K562 (cell line): Measurements from ENCODE around the gene DYNLT4. TPM values are rescaled to one million over a fixed set of nuclear protein-coding genes. Genes with fewer than 3 reads are reported as not detected.
A peak's percentile ranks its signal among the peaks of the same experiment; 100 is the strongest.

ENCODE experiments used
- ATAC-seq: fragments of 200-7000 bp; cut with Tn5 transposase; 3 replicates; pipeline ENCODE4 v1.9.1; 2020; ENCODE audit warnings: moderate library complexity
- BruUV-seq: library from RNA; stranded (reverse); fragments of 400-500 nt; replicated peaks from 2 replicates; lab custom pipeline; 2021; lab: Mats Ljungman, UMichigan
- CTCF ChIA-PET: fragments of 300-600 bp; formaldehyde crosslinking; extraction: SDS; loops from one replicate; lab custom pipeline; 2021; ENCODE audit warnings: low intra/inter-chr PET ratio; lab: Yijun Ruan, JAX
- POLR2A ChIA-PET: fragments of 300-600, 350-650 bp; sonication (Branson Sonifier 250); formaldehyde crosslinking; extraction: SDS; loops from one replicate; lab custom pipeline; 2021; ENCODE audit warnings: antibody characterized with exemption, inconsistent platforms; lab: Yijun Ruan, JAX
- DNase-seq, 4 experiments: peaks; one replicate each; pipeline versions ENCODE4 v3.0.0 to v3.0.0-alpha.2; 2011 to 2018; ENCODE audit warnings: low spot score in 3 of 4, mixed read lengths in 3 of 4; ENCODE audit errors: extremely low read depth in 1 of 4
- FAIRE-seq: peaks from 2 replicates; lab custom pipeline; 2011; peaks lifted over from hg19 to GRCh38; lab: Jason Lieb, UNC
- H2AFZ ChIP-seq: 2 replicates; pipeline ENCODE4 v1.6.0; 2011; ENCODE audit warnings: low read depth, low read length, control low read depth, inconsistent platforms
- H3K27ac ChIP-seq: fragments of 200-600 bp; 3 replicates; pipeline ENCODE4 v1.8.0; 2011; ENCODE audit warnings: low read depth, mild to moderate bottlenecking, control low read depth, inconsistent platforms, low read length, moderate library complexity, mixed read lengths; ENCODE audit errors: extremely low read depth
- H3K27me3 ChIP-seq, 2 experiments: fragments of 300-600 bp in 1 of 2; 2 replicates in 1 of 2; 3 replicates in 1 of 2; pipeline versions ENCODE4 v1.6.0 to v1.8.0; 2011; ENCODE audit warnings: inconsistent platforms in 2 of 2, low read length in 2 of 2, mild to moderate bottlenecking in 1 of 2, mixed read lengths in 1 of 2, moderate library complexity in 1 of 2; ENCODE audit not compliant: control insufficient read depth in 2 of 2, insufficient read depth in 2 of 2
- H3K36me3 ChIP-seq: fragments of 300-600 bp; 3 replicates; pipeline ENCODE4 v1.8.0; 2011; ENCODE audit warnings: mild to moderate bottlenecking, low read length, inconsistent platforms; ENCODE audit not compliant: control insufficient read depth, insufficient read depth
- H3K4me1 ChIP-seq, 2 experiments: fragments of 200-600 bp in 1 of 2; replicated peaks in 1 of 2; 2 replicates in 1 of 2; 3 replicates in 1 of 2; pipeline versions ENCODE4 v1.5.1 to v1.8.0; 2011; ENCODE audit warnings: inconsistent platforms in 2 of 2, low read length in 2 of 2, mild to moderate bottlenecking in 1 of 2, mixed read lengths in 1 of 2, moderate library complexity in 1 of 2; ENCODE audit not compliant: control insufficient read depth in 2 of 2, insufficient read depth in 2 of 2
- H3K4me2 ChIP-seq: 2 replicates; pipeline ENCODE4 v1.6.1; 2011; ENCODE audit warnings: low read length, control low read depth, inconsistent platforms, mixed read lengths; ENCODE audit not compliant: insufficient read depth
- H3K4me3 ChIP-seq: fragments of 200-600 bp; sonication (generic), shearing (Covaris generic); 2 replicates; pipeline ENCODE4 v1.5.1; 2016; ENCODE audit warnings: control low read depth, inconsistent platforms
- H3K79me2 ChIP-seq: fragments of 200-600 bp; 3 replicates; pipeline ENCODE4 v1.8.0; 2011; ENCODE audit warnings: low read length, inconsistent platforms; ENCODE audit not compliant: control insufficient read depth, insufficient read depth
- H3K9ac ChIP-seq, 2 experiments: 2 replicates each; pipeline versions ENCODE4 v1.6.0 to v1.6.1; 2011; ENCODE audit warnings: low read depth in 2 of 2, low read length in 2 of 2, control low read depth in 1 of 2, inconsistent platforms in 1 of 2, mild to moderate bottlenecking in 1 of 2, mixed read lengths in 1 of 2; ENCODE audit not compliant: insufficient read depth in 1 of 2
- H3K9me1 ChIP-seq: one replicate; pipeline ENCODE4 v1.6.0; 2011; ENCODE audit warnings: inconsistent platforms, mild to moderate bottlenecking, low read length, moderate library complexity; ENCODE audit not compliant: control insufficient read depth, insufficient read depth
- H3K9me3 ChIP-seq: replicated peaks from 2 replicates; pipeline ENCODE4 v1.5.1; 2011; ENCODE audit warnings: low read depth, low read length, inconsistent platforms; ENCODE audit not compliant: control insufficient read depth, insufficient read depth
- H4K20me1 ChIP-seq: replicated peaks from 2 replicates; pipeline ENCODE4 v1.6.1; 2011; ENCODE audit warnings: low read length, inconsistent platforms, mixed read lengths; ENCODE audit not compliant: control insufficient read depth, insufficient read depth
- CBX3 ChIP-seq, 2 experiments: IDR thresholded peaks; 1 replicate in 1 of 2; 2 replicates in 1 of 2; pipeline ENCODE4 v1.6.1; 2012; ENCODE audit warnings: inconsistent platforms in 2 of 2, low read length in 2 of 2, borderline replicate concordance in 1 of 2, control low read depth in 1 of 2
- DACH1 ChIP-seq: fragments of 450-650 bp; IDR thresholded peaks from 2 replicates; pipeline ENCODE4 v1.6.1; 2018; ENCODE audit not compliant: partially characterized antibody
- GTF2A2 ChIP-seq: IDR thresholded peaks from 2 replicates; pipeline ENCODE4 v1.6.1; 2016; ENCODE audit warnings: mild to moderate bottlenecking, missing genetic modification characterization, missing compliant biosample characterization
- KLF10 ChIP-seq: fragments of 250-450 bp; sonication (Bioruptor Pico); IDR thresholded peaks from 2 replicates; pipeline ENCODE4 v1.6.1; 2021; ENCODE audit warnings: matching md5 sums
- MEIS2 ChIP-seq: fragments of 450-650 bp; IDR thresholded peaks from 2 replicates; pipeline ENCODE4 v1.6.1; 2014; ENCODE audit warnings: mild to moderate bottlenecking; ENCODE audit not compliant: partially characterized antibody
- MYBL2 ChIP-seq, 2 experiments: fragments of 450-650 bp in 1 of 2; sonication (generic) in 1 of 2; formaldehyde crosslinking in 1 of 2; IDR thresholded peaks; 2 replicates each; pipeline versions ENCODE4 v1.6.1 to v1.8.1; 2017 to 2022; ENCODE audit warnings: borderline replicate concordance in 1 of 2, inconsistent platforms in 1 of 2, low read depth in 1 of 2, mild to moderate bottlenecking in 1 of 2, missing genetic modification reagents in 1 of 2, moderate library complexity in 1 of 2
- MYNN ChIP-seq, 2 experiments: sonication (generic); formaldehyde crosslinking in 1 of 2; IDR thresholded peaks; 2 replicates each; pipeline versions ENCODE4 v1.5.0 to v1.6.1; 2016 to 2020; ENCODE audit warnings: antibody characterized with exemption in 1 of 2, missing genetic modification reagents in 1 of 2
- PBX2 ChIP-seq, 2 experiments: IDR thresholded peaks in 1 of 2; conservative IDR thresholded peaks in 1 of 2; 2 replicates each; pipeline ENCODE4 v1.6.1; 2016; ENCODE audit warnings: low read depth in 2 of 2, mild to moderate bottlenecking in 1 of 2, missing compliant biosample characterization in 1 of 2, missing genetic modification characterization in 1 of 2, moderate library complexity in 1 of 2
- PRPF4 ChIP-seq: fragments of 200-400 bp; formaldehyde crosslinking; IDR thresholded peaks from one replicate; pipeline ENCODE4 v1.6.1; 2017; ENCODE audit warnings: low read length, low read depth, mild to moderate bottlenecking; ENCODE audit not compliant: insufficient read depth, poor library complexity, severe bottlenecking
- RBFOX2 ChIP-seq: fragments of 200-400 bp; formaldehyde crosslinking; IDR thresholded peaks from 2 replicates; pipeline ENCODE4 v1.6.1; 2017; ENCODE audit warnings: low read depth, mild to moderate bottlenecking, low read length, moderate library complexity
- RUNX1 ChIP-seq: sonication (generic); IDR thresholded peaks from 2 replicates; pipeline ENCODE4 v1.6.1; 2016; ENCODE audit warnings: antibody characterized with exemption, low read depth
- SP1 ChIP-seq: sonication (generic); formaldehyde crosslinking; IDR thresholded peaks from 2 replicates; pipeline ENCODE4 v1.8.1; 2022; ENCODE audit warnings: mild to moderate bottlenecking, missing genetic modification reagents
- TFAP4 ChIP-seq: sonication (generic); formaldehyde crosslinking; IDR thresholded peaks from 2 replicates; pipeline ENCODE4 v1.8.0; 2022; ENCODE audit warnings: missing genetic modification reagents, mild to moderate bottlenecking, moderate library complexity, borderline replicate concordance
- THRAP3 ChIP-seq: fragments of 450-650 bp; IDR thresholded peaks from 2 replicates; pipeline ENCODE4 v1.6.1; 2016; ENCODE audit warnings: mild to moderate bottlenecking, inconsistent platforms, borderline replicate concordance
- WGBS: fragments of 100-300 bp; shearing (Covaris generic); methylation state at CpG from one replicate; pipeline ENCODE4 v1.1.6; 2016; ENCODE audit warnings: low coverage, mixed read lengths; ENCODE audit not compliant: insufficient coverage; ENCODE audit errors: missing lambda C conversion rate; 5-methylcytosine and 5-hydroxymethylcytosine counted together
- in situ Hi-C: fragments of 300-500 bp; cut with MboI; formaldehyde crosslinking; loops from 4 replicates; pipeline ENCODE4 v1.15.0; 2018; ENCODE audit warnings: inconsistent platforms, mixed read lengths
- intact Hi-C: fragments of 100-400 bp; cut with micrococcal nuclease; formaldehyde crosslinking; loops from 2 replicates; pipeline ENCODE4 v1.14.2; 2022
- polyA plus RNA-seq, 8 experiments: library from polyadenylated mRNA; depleted of rRNA in 4 of 8; stranded (reverse) in 5 of 8; unstranded in 3 of 8; fragments of >200 nt; fragmentation: Nextera tagmentation in 2 of 8; fragmentation: Illumina TruSeq in 1 of 8; extraction: Ambion mirVana in 2 of 8; extraction: Trizol in 1 of 8; gene quantifications; 2 replicates each; pipeline versions ENCODE4 v1.2.1 to v1.2.3, GENCODE V29; 2011 to 2014; ENCODE audit warnings: inconsistent platforms in 1 of 8, missing spikeins in 1 of 8
- total RNA-seq, 7 experiments: library from RNA; depleted of rRNA in 6 of 7; stranded (reverse); fragments of >200 nt in 6 of 7; fragmentation: Illumina TruSeq in 2 of 7; extraction: Trizol in 2 of 7; gene quantifications; 2 replicates each; pipeline versions ENCODE4 v1.2.1 to v1.2.3, GENCODE V29; 2011 to 2021; ENCODE audit warnings: low replicate concordance in 1 of 7
- TF ChIP-seq, protein P1 (sequence below): sonication (generic); formaldehyde crosslinking; IDR thresholded peaks from 2 replicates; pipeline ENCODE4 v1.9.0; 2022; ENCODE audit warnings: mild to moderate bottlenecking, missing genetic modification reagents

Gene DYNLT4
- total and polyA plus RNA-seq, 9 of the 15 experiments (the other 6 are each of a cell fraction or from before 2014, with no cell fraction given) = 0.29 to 0.73 TPM; not detected in 7

GRCh38 chr1:44802306-44803061, 4.7 kb downstream of the DYNLT4 start:
- peaks cover 22% of the 10 kb centered on the region for H3K79me2 ChIP-seq
- peak overlapping the region; percentile 24 to 71; a peak in 3 of 4 replicates for H3K9ac ChIP-seq
- no peak for FAIRE-seq
- peak overlapping the region; percentile 6; the same call in 2 of the 3 replicates for H3K27ac ChIP-seq
- in situ Hi-C loops = loop anchor here (10.0 kb wide), 1 partner anchor 692 kb away; the partner anchor contains the start of gene TESK2
- peak overlapping the region; percentile 80 for H3K4me2 ChIP-seq
- H3K4me3 ChIP-seq = no peak overlapping the region
- intact Hi-C loops = loop anchor here (10.0 kb wide), 1 partner anchor 168 kb away; no protein-coding TSS in a partner anchor
- peak in 2 of 4 experiments; percentile 68 to 72 for DNase-seq
- no peak overlapping the region for H2AFZ ChIP-seq
- no TSS peak for BruUV-seq
- no peaks in the 10 kb centered on the region; a peak in 1 of 5 replicates for H3K27me3 ChIP-seq
- no peak for ATAC-seq
- H3K4me1 ChIP-seq = peaks cover 36 to 73% of the 10 kb centered on the region in 2 experiments
- no peaks in the 10 kb centered on the region for H4K20me1 ChIP-seq
- no peaks in the 10 kb centered on the region for H3K9me3 ChIP-seq
- peaks cover 52% of the 10 kb centered on the region for H3K36me3 ChIP-seq
- ChIA-PET CTCF (no interaction called here), POLR2A (interaction anchor here (0.6 to 16.9 kb wide), 9 partner anchors 14 to 715 kb away, joined by 3 to 594 read pairs (median 4); partner anchors contain the start of gene BEST4)
- 87% methylated on average over 13 of the region's 13 CpGs for WGBS
- H3K9me1 ChIP-seq = peaks cover 5% of the 10 kb centered on the region
- TF ChIP-seq THRAP3 (0 out of 2 replicates have a peak, but pooled peaks have one; percentile 2), KLF10 (CRISPR knock-in tag) (no peak), RBFOX2 (peak; percentile 80), RUNX1 (no peak), MYBL2 (IDR thresholded peaks at IDR 0.05; ENCODE audit: low read depth) (no peak), MYBL2 (CRISPR knock-in tag; IDR thresholded peaks at IDR 0.05; ENCODE audit: borderline replicate concordance) (no peak), PRPF4 (peak; percentile 32), MYNN (IDR thresholded peaks at IDR 0.05) (0 out of 2 replicates have a peak, but pooled peaks have one; percentile 11), MYNN (CRISPR knock-in tag; IDR thresholded peaks at IDR 0.05) (no peak), TFAP4 (CRISPR knock-in tag) (peak; percentile 67; the same call in 1 of the 2 replicates), CBX3 (IDR thresholded peaks at IDR 0.05; ENCODE audit: borderline replicate concordance in 1 of 2, low read length in 2 of 2) (no peak), DACH1 (peak; percentile 41), GTF2A2 (tag) (no peak), MEIS2 (peak; percentile 24), SP1 (CRISPR knock-in tag) (peak; percentile 30; the same call in 1 of the 2 replicates), PBX2 (CRISPR knock-in tag; IDR thresholded peaks at IDR 0.05; ENCODE audit: low read depth) (no peak), PBX2 (tag; conservative IDR thresholded peaks at IDR 0.05; ENCODE audit: low read depth) (0 out of 2 replicates have a peak, but pooled peaks have one; percentile 13)
- TF ChIP-seq, protein P1, sequence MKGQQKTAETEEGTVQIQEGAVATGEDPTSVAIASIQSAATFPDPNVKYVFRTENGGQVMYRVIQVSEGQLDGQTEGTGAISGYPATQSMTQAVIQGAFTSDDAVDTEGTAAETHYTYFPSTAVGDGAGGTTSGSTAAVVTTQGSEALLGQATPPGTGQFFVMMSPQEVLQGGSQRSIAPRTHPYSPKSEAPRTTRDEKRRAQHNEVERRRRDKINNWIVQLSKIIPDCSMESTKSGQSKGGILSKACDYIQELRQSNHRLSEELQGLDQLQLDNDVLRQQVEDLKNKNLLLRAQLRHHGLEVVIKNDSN (CRISPR knock-in tag) = 0 out of 2 replicates have a peak, but pooled peaks have one; percentile 18
